Measurements from ENCODE around the gene CFAP161.

CFAP161 gene

GRCh38 chr15:81098349-81098748, 35.7 kb upstream of the CFAP161 start:
- H3K27ac Mint-ChIP-seq, result no peak overlapping the region
- no peak for DNase-seq
- H3K27me3 Mint-ChIP-seq, result peaks cover 61% of the 10 kb centered on the region
- no peaks in the 10 kb centered on the region for H3K9me3 Mint-ChIP-seq
- peaks cover 13% of the 10 kb centered on the region for H3K4me1 Mint-ChIP-seq (ENCODE audit: low read depth)
- H3K4me3 Mint-ChIP-seq, result no peak overlapping the region
- H3K36me3 Mint-ChIP-seq (ENCODE audit: low read depth), result no peaks in the 10 kb centered on the region

DNA sequence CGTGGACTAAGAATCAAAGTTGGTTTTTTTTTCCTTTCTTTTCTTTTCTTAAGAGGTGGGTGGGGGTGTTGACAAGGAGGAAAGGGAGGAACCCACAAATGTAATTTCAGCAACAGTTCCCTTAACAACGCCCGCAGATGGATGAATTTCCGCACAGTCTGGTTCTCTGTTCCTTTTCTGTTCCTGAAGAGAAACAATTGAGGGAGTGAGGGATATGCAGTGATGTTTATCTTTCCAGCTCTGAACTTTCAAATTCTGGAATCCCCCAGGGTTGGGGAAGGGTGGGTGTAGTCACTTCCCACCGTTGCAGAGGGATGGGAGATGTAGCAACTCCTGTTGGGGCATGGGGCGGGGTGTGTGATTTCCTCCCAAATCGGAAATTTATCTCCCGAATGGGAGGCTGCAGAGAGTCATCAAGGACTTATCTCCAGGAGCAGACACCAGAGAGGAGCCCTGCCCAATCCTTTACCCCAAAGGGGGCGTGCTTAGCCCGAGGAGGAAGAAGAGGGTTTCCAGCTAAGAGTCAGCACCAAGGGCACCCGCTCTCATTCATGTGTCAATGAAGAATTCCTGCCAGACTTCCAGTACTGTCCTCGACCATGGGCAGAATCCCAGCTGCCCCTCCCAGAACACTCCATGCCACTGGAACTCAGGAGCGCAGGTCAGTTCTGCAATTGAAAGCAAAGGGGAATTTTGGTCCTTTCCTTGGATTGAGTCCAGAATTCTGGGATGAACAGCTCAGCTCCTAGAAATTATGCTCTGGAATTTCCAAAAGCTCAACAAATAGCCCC, 35.0 kb upstream of the CFAP161 start:
- H3K27ac Mint-ChIP-seq, result no peak overlapping the region
- DNase-seq, result no peak
- H3K9me3 Mint-ChIP-seq, result no peaks in the 10 kb centered on the region
- no peaks in the 10 kb centered on the region for H3K36me3 Mint-ChIP-seq (ENCODE audit: low read depth)
- H3K4me3 Mint-ChIP-seq, result no peak overlapping the region
- peaks cover 56% of the 10 kb centered on the region for H3K27me3 Mint-ChIP-seq
- peaks cover 13% of the 10 kb centered on the region for H3K4me1 Mint-ChIP-seq (ENCODE audit: low read depth)

GRCh38 chr15:81101894-81102815, 31.9 kb upstream of the CFAP161 start:
- DNase-seq, result no peak
- Mint-ChIP-seq H3K27me3 (peaks cover 34% of the 10 kb centered on the region), H3K27ac (no peak overlapping the region), H3K36me3 (ENCODE audit: low read depth) (no peaks in the 10 kb centered on the region), H3K4me1 (ENCODE audit: low read depth) (peaks cover 13% of the 10 kb centered on the region), H3K9me3 (no peaks in the 10 kb centered on the region), H3K4me3 (no peak overlapping the region)

GRCh38 chr15:81103857-81104256, 30.2 kb upstream of the CFAP161 start:
- no peaks in the 10 kb centered on the region for H3K36me3 Mint-ChIP-seq (ENCODE audit: low read depth)
- H3K4me3 Mint-ChIP-seq, result no peak overlapping the region
- H3K27ac Mint-ChIP-seq, result no peak overlapping the region
- H3K9me3 Mint-ChIP-seq, result no peaks in the 10 kb centered on the region
- DNase-seq, result no peak
- peaks cover 18% of the 10 kb centered on the region for H3K27me3 Mint-ChIP-seq
- H3K4me1 Mint-ChIP-seq (ENCODE audit: low read depth), result peaks cover 7% of the 10 kb centered on the region

DNA sequence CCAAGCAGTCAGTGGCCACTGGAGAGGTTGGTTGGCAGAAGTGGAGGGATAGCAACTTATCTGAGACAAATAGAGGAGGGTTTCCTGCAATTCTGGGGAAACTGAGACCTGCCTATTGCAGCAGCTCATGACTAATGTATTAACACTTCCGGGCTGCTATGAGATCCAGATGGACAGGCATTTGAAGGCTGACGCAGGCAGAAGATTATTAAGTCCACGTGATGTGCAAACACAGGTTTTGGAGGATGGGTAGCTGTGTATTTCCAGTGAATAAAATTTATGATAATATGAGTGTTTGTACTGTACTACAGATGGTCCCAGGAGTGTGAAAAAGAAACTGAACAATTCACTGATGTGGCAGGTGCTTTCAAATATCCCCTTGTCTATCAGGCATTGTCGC, 28.5 kb upstream of the CFAP161 start:
- H3K36me3 Mint-ChIP-seq (ENCODE audit: low read depth), result no peaks in the 10 kb centered on the region
- no peak overlapping the region for H3K4me3 Mint-ChIP-seq
- no peak for DNase-seq
- no peak overlapping the region for H3K27ac Mint-ChIP-seq
- H3K4me1 Mint-ChIP-seq (ENCODE audit: low read depth), result no peaks in the 10 kb centered on the region
- peaks cover 23% of the 10 kb centered on the region for H3K27me3 Mint-ChIP-seq
- H3K9me3 Mint-ChIP-seq, result no peaks in the 10 kb centered on the region

DNA sequence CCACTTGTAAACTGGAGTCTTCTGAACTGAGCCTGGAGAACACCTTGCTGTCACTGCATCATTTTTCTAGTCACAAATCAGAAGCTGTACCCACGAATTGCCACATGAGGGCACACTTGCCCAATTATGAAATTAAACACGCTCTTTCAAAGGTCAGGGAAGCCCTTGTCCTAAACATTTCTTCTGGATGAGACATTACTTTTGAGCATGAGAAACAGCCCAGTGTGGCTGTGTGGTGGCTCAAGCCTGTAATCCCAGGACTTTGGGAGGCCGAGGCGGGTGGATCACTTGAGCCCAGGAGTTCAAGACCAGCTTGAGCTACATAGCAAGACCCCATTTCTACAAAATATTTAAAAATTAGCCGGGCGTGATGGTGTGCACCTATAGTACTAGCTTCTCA, 27.5 kb upstream of the CFAP161 start:
- H3K27me3 Mint-ChIP-seq, result peaks cover 27% of the 10 kb centered on the region
- DNase-seq, result peak; percentile 56
- H3K27ac Mint-ChIP-seq, result no peak overlapping the region
- H3K9me3 Mint-ChIP-seq, result no peaks in the 10 kb centered on the region
- H3K4me3 Mint-ChIP-seq, result no peak overlapping the region
- peaks cover 4% of the 10 kb centered on the region for H3K4me1 Mint-ChIP-seq (ENCODE audit: low read depth)
- H3K36me3 Mint-ChIP-seq (ENCODE audit: low read depth), result no peaks in the 10 kb centered on the region

- Mint-ChIP-seq H3K9me3 (no peaks in the 10 kb centered on the region), H3K27ac (no peak overlapping the region), H3K4me1 (ENCODE audit: low read depth) (peaks cover 6% of the 10 kb centered on the region), H3K27me3 (peaks cover 29% of the 10 kb centered on the region), H3K36me3 (ENCODE audit: low read depth) (no peaks in the 10 kb centered on the region), H3K4me3 (no peak overlapping the region)
- no peak for DNase-seq
These were observed 26.2 kb upstream of the CFAP161 start for GRCh38 chr15:81107889-81108288.

DNA sequence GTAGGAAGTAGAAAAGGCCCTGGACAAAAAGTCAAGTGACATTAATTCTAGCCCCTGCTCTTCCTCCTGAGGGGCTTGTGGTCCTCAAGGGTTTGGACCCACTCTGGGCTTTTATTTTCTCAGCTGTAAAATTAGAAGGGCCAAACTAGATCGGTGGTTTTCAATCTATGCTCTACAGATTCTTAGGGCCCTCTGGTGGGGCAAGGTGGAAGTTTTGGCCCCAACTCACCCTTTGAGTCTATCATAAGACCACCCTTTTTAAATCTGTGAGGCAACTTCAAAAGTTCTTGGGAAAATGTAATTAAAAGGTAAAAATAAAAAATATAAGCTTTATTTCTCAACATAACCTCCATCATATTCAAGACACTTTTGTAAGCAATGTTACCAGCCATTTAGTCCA, 25.6 kb upstream of the CFAP161 start:
- H3K27ac Mint-ChIP-seq, result no peak overlapping the region
- no peaks in the 10 kb centered on the region for H3K36me3 Mint-ChIP-seq (ENCODE audit: low read depth)
- H3K4me3 Mint-ChIP-seq, result no peak overlapping the region
- DNase-seq, result no peak
- no peaks in the 10 kb centered on the region for H3K9me3 Mint-ChIP-seq
- peaks cover 29% of the 10 kb centered on the region for H3K27me3 Mint-ChIP-seq
- H3K4me1 Mint-ChIP-seq (ENCODE audit: low read depth), result peaks cover 6% of the 10 kb centered on the region

DNA sequence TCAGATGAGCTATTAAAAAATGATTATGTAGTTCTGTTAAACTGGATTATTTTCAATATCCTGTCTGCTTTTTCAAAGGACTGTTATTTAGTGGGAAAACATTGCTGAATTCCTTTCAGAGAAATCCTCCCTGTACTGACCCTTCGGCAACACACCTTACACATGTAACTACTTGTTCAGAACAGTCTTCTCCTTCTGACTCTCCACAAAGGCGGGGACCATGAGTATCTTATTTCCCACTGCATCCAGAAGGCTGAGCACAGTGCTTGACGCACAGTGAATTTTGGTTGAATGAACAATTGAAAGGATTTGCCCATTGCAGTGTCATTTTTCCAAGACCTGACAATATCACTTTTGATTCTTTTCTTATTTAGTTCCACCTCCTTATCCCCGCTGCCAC, 23.1 kb upstream of the CFAP161 start:
- Mint-ChIP-seq H3K4me3 (no peak overlapping the region), H3K4me1 (ENCODE audit: low read depth) (peaks cover 6% of the 10 kb centered on the region), H3K27me3 (peaks cover 38% of the 10 kb centered on the region), H3K36me3 (ENCODE audit: low read depth) (no peaks in the 10 kb centered on the region), H3K27ac (no peak overlapping the region), H3K9me3 (no peaks in the 10 kb centered on the region)
- DNase-seq, result no peak

DNA sequence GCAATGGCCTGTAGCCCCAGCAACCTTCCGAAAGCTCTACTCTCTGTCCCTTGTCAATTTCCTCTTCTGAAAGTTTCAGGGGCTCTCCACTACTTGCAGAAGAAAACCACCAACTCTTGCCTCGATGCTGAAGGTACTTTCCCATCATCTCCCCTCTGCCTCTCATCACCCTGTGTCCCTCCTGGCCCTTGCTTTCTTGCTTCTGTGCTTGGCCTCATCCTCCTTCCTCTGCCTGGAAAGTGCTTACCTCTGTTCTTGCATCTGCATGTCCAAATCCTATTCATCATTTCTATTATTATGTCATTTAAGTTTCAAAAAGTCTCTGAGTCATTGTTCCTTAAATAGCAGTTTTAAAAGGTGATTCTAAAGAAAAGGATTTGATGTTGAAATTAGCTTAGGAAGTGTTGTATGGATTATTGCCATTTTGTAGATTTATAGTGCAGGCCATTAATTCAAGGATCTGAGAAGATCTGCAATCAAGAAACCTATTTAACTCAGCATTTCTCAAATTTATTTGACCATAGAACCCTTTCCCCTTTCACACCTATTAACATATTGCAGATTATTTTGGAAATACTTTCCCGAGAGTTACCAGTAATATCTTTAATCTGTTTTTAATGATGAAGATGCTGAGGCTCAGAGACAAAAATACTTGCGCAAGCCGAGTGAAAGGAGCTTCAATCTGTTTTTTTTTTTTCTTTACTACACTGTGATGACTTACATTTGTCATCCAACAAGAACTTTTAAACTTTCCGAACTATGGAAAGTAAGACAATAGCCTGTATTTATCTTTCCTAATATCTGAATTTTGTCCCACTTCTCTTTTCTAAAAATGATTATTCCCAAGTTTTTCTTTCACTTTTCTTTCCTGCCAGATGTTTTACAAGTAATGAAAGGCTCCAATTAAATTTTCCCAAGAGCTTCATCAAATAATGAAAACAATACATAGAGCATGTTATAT, 22.3 kb upstream of the CFAP161 start:
- no peak for DNase-seq
- no peaks in the 10 kb centered on the region for H3K36me3 Mint-ChIP-seq (ENCODE audit: low read depth)
- H3K27me3 Mint-ChIP-seq, result peaks cover 40% of the 10 kb centered on the region
- no peaks in the 10 kb centered on the region for H3K9me3 Mint-ChIP-seq
- H3K4me3 Mint-ChIP-seq, result no peak overlapping the region
- H3K4me1 Mint-ChIP-seq (ENCODE audit: low read depth), result peaks cover 6% of the 10 kb centered on the region
- H3K27ac Mint-ChIP-seq, result no peak overlapping the region

GRCh38 chr15:81113204-81113657, 20.8 kb upstream of the CFAP161 start:
- no peak overlapping the region for H3K27ac Mint-ChIP-seq
- H3K27me3 Mint-ChIP-seq, result peaks cover 52% of the 10 kb centered on the region
- H3K4me1 Mint-ChIP-seq (ENCODE audit: low read depth), result peaks cover 7% of the 10 kb centered on the region
- no peaks in the 10 kb centered on the region for H3K9me3 Mint-ChIP-seq
- H3K36me3 Mint-ChIP-seq (ENCODE audit: low read depth), result no peaks in the 10 kb centered on the region
- no peak overlapping the region for H3K4me3 Mint-ChIP-seq
- DNase-seq, result no peak

DNA sequence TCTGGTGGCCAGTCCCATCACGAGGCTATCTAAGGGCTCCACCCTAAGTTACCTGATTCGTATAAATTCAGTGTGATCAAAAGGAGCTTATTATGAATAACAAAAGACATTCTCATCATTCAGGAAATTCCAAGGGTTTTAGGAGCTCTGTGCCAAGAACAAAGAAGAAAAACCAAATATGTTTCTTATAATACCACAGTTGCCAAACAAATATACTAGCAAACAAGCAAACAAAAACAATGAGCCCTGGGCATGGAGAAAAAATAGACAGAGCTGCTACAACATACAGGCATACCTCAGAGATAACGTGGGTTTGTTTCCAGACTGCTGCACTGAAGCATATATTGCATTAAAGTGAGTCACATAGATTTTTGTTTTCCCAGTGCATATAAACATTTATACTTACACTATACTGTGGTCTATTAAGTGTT, 20.2 kb upstream of the CFAP161 start:
- Mint-ChIP-seq H3K9me3 (no peaks in the 10 kb centered on the region), H3K4me3 (no peak overlapping the region), H3K27me3 (peaks cover 52% of the 10 kb centered on the region), H3K27ac (no peak overlapping the region), H3K36me3 (ENCODE audit: low read depth) (no peaks in the 10 kb centered on the region), H3K4me1 (ENCODE audit: low read depth) (peaks cover 7% of the 10 kb centered on the region)
- no peak for DNase-seq

GRCh38 chr15:81115054-81115939, 18.8 kb upstream of the CFAP161 start:
- H3K27me3 Mint-ChIP-seq, result peaks cover 47% of the 10 kb centered on the region
- H3K4me3 Mint-ChIP-seq, result no peak overlapping the region
- H3K27ac Mint-ChIP-seq, result no peak overlapping the region
- H3K4me1 Mint-ChIP-seq (ENCODE audit: low read depth), result peaks cover 7% of the 10 kb centered on the region
- DNase-seq, result no peak
- H3K9me3 Mint-ChIP-seq, result no peaks in the 10 kb centered on the region
- no peaks in the 10 kb centered on the region for H3K36me3 Mint-ChIP-seq (ENCODE audit: low read depth)
